ENCODE results near the gene CMA1. TPM values are rescaled to one million over a fixed set of nuclear protein-coding genes. Genes with fewer than 3 reads are reported as not detected.
A peak's percentile ranks its signal among the peaks of the same experiment; 100 is the strongest.
"Not testable (repeated sequence)": the region's sequence is repeated elsewhere in the genome, so short reads cannot be mapped to it uniquely, and the experiment has no call there.

The CMA1 gene
- polyA plus RNA-seq (2014; cell fraction: cytosol; rRNA removed) = not detected in 2 replicates
- polyA plus RNA-seq (2014; cell fraction: nucleus; rRNA removed) = not detected in 2 replicates

GRCh38 chr14:24508155-24508840, at the start of gene CMA1:
Gene CMA1 (minus strand): TSS chr14:24508265. CDS start chr14:24508235, 30 bp downstream.
- DNase-seq (ENCODE audit: low spot score) = no peak

- no peak for DNase-seq (ENCODE audit: low spot score)
These were observed 48.7 kb upstream of the CMA1 start for GRCh38 chr14:24556756-24557155.

- not testable (repeated sequence) for DNase-seq (ENCODE audit: low spot score)
These were observed 41.0 kb upstream of the CMA1 start for GRCh38 chr14:24549064-24549463.

- no peak for DNase-seq (ENCODE audit: low spot score)
These were observed 34.4 kb upstream of the CMA1 start for GRCh38 chr14:24542346-24542936.

GRCh38 chr14:24535737-24536136, 27.7 kb upstream of the CMA1 start:
- no peak for DNase-seq (ENCODE audit: low spot score)

- no peak for DNase-seq (ENCODE audit: low spot score)
These were observed 26.2 kb upstream of the CMA1 start for GRCh38 chr14:24534286-24534685.

- DNase-seq (ENCODE audit: low spot score) = not testable (repeated sequence)
These were observed 18.0 kb upstream of the CMA1 start for GRCh38 chr14:24525877-24526620.

- DNase-seq (ENCODE audit: low spot score) = no peak
These were observed 10.8 kb upstream of the CMA1 start for GRCh38 chr14:24518851-24519250.

- no peak for DNase-seq (ENCODE audit: low spot score)
These were observed 6.1 kb upstream of the CMA1 start for GRCh38 chr14:24514209-24514608.

GRCh38 chr14:24513009-24513408, 4.9 kb upstream of the CMA1 start:
- no peak for DNase-seq (ENCODE audit: low spot score)

GRCh38 chr14:24506443-24506842, 1.6 kb downstream of the CMA1 start:
- DNase-seq (ENCODE audit: low spot score) = no peak

GRCh38 chr14:24504425-24504950, 3.6 kb downstream of the CMA1 start:
- DNase-seq (ENCODE audit: low spot score) = no peak

- not testable (repeated sequence) for DNase-seq (ENCODE audit: low spot score)
These were observed 16.3 kb downstream of the CMA1 start for GRCh38 chr14:24491586-24492408.

GRCh38 chr14:24483604-24484252, 24.3 kb downstream of the CMA1 start:
- DNase-seq (ENCODE audit: low spot score) = no peak

GRCh38 chr14:24482699-24483303, 25.3 kb downstream of the CMA1 start:
- not testable (repeated sequence) for DNase-seq (ENCODE audit: low spot score)

- DNase-seq (ENCODE audit: low spot score) = peak; percentile 85
These were observed 26.3 kb downstream of the CMA1 start for GRCh38 chr14:24481622-24482324.

- not testable (repeated sequence) for DNase-seq (ENCODE audit: low spot score)
These were observed 28.1 kb downstream of the CMA1 start for GRCh38 chr14:24479999-24480398.

- no peak for DNase-seq (ENCODE audit: low spot score)
These were observed 32.8 kb downstream of the CMA1 start for GRCh38 chr14:24475261-24475660.

- no peak for DNase-seq (ENCODE audit: low spot score)
These were observed 34.9 kb downstream of the CMA1 start for GRCh38 chr14:24473211-24473610.

- DNase-seq (ENCODE audit: low spot score) = not testable (repeated sequence)
These were observed 37.6 kb downstream of the CMA1 start for GRCh38 chr14:24470450-24470849.
